ENCODE data around the gene SLC15A5. TPM values are rescaled to one million over a fixed set of nuclear protein-coding genes. Genes with fewer than 3 reads are reported as not detected.

The SLC15A5 gene
- total and polyA plus RNA-seq, 2 of the 8 experiments (the other 6 are each of a cell fraction or from before 2014, with no cell fraction given) = not detected

GRCh38 chr12:16211731-16212130 is 65.8 kb downstream of the SLC15A5 start:
- FAIRE-seq = no peak
- Histone ChIP-seq H4K91ac (replicated peaks; ENCODE audit: insufficient read length, low read length) (no peak overlapping the region), H3K27me3 (replicated peaks in 1 of 4; ENCODE audit: control insufficient read depth in 3 of 4, extremely low read depth in 1 of 4, insufficient read depth in 3 of 4, low read length in 3 of 4) (no peaks in the 10 kb centered on the region), H3K14ac (ENCODE audit: insufficient read length) (no peak overlapping the region), H3K4me2 (ENCODE audit: insufficient read depth in 1 of 2, low read depth in 2 of 2, low read length in 2 of 2) (no peak overlapping the region), H3K79me2 (ENCODE audit: control insufficient read depth in 1 of 2, insufficient read depth in 2 of 2, low read length in 2 of 2) (no peaks in the 10 kb centered on the region), H2BK12ac (ENCODE audit: low read depth, low read length) (no peak overlapping the region), H2BK20ac (ENCODE audit: low read length) (no peak overlapping the region), H4K8ac (ENCODE audit: extremely low read depth, insufficient read depth, low read length) (no peak overlapping the region), H3K9me3 (ENCODE audit: insufficient read depth in 2 of 2, low read depth in 1 of 2, low read length in 1 of 2) (no peaks in the 10 kb centered on the region; a peak in 1 of 4 replicates), H3K9ac (replicated peaks in 1 of 4; ENCODE audit: extremely low read depth in 1 of 4, low read depth in 3 of 4, low read length in 3 of 4) (no peak overlapping the region), H4K20me1 (replicated peaks in 1 of 2; ENCODE audit: control insufficient read depth in 1 of 2, insufficient read depth in 2 of 2, low read length in 2 of 2) (no peaks in the 10 kb centered on the region), H3K79me1 (ENCODE audit: low read depth, low read length) (no peaks in the 10 kb centered on the region), H3K36me3 (ENCODE audit: control insufficient read depth in 2 of 4, insufficient read depth in 4 of 4, low read length in 3 of 4) (no peaks in the 10 kb centered on the region), H3K27ac (ENCODE audit: low read depth, low read length) (no peak overlapping the region), H3K4ac (replicated peaks; ENCODE audit: insufficient read length, low read depth, low read length) (no peak overlapping the region), H3K23me2 (ENCODE audit: low read depth, low read length) (no peaks in the 10 kb centered on the region), H4K5ac (ENCODE audit: insufficient read length, low read depth, low read length) (no peak overlapping the region), H2BK15ac (ENCODE audit: low read length) (no peak overlapping the region), H2BK5ac (ENCODE audit: low read depth, low read length) (no peak overlapping the region), H2AK5ac (ENCODE audit: low read depth, low read length) (no peak overlapping the region), H2AFZ (ENCODE audit: low read length) (no peak overlapping the region), H3K56ac (replicated peaks; ENCODE audit: insufficient read length, low read depth, low read length) (no peak overlapping the region), H3K4me1 (replicated peaks in 1 of 4; ENCODE audit: control insufficient read depth in 3 of 4, insufficient read depth in 4 of 4, low read length in 3 of 4) (no peaks in the 10 kb centered on the region), H2BK120ac (replicated peaks; ENCODE audit: low read depth, low read length) (no peak overlapping the region), H3K18ac (ENCODE audit: extremely low read depth, low read length) (no peak overlapping the region), H3K23ac (ENCODE audit: insufficient read length) (no peak overlapping the region), H3K4me3 (ENCODE audit: extremely low read depth in 1 of 4, insufficient read depth in 2 of 4, low read depth in 3 of 4, low read length in 4 of 4) (no peak overlapping the region)
- DNase-seq (ENCODE audit: low read depth in 1 of 2, low spot score in 2 of 2) = no peak
- CTCF ChIA-PET (ENCODE audit: partially characterized antibody) = no interaction called here
- WGBS, 2 experiments (ENCODE audit: extremely low coverage in 1 of 2, insufficient coverage in 1 of 2, insufficient read length in 1 of 2, insufficient replicate concordance in 2 of 2, low coverage in 1 of 2, low lambda C conversion rate in 2 of 2, missing lambda C conversion rate in 1 of 2) = 93% methylated on average over 2 of the region's 2 CpGs; no CpG with 5 or more reads in 1 of the 2 experiments
- POLR2A ChIA-PET (ENCODE audit: partially characterized antibody) = no interaction called here
- TF ChIP-seq EZH2 (IDR thresholded peaks at IDR 0.05; ENCODE audit: low read depth, low read length, severe bottlenecking) (no peak), MAFK (IDR thresholded peaks at IDR 0.05; ENCODE audit: low read depth, low read length) (no peak), TAF1 (IDR thresholded peaks at IDR 0.05; ENCODE audit: low read depth, low read length) (no peak), YY1 (IDR thresholded peaks at IDR 0.05; ENCODE audit: low read depth, low read length) (no peak), HDAC6 (IDR thresholded peaks at IDR 0.05; ENCODE audit: low read depth, low read length) (no peak), RNF2 (IDR thresholded peaks at IDR 0.05; ENCODE audit: borderline replicate concordance, low read depth, low read length, missing control alignments, poor library complexity, severe bottlenecking) (no peak), TEAD4 (IDR thresholded peaks at IDR 0.05; ENCODE audit: low read depth, low read length) (no peak), SIX5 (IDR thresholded peaks at IDR 0.05; ENCODE audit: low read depth, low read length) (no peak), SUZ12 (IDR thresholded peaks at IDR 0.05; ENCODE audit: low read length) (no peak), POLR2A (IDR thresholded peaks at IDR 0.05; ENCODE audit: control extremely low read depth in 1 of 2, low read depth in 2 of 2, low read length in 2 of 2) (no peak), SAP30 (IDR thresholded peaks at IDR 0.05; ENCODE audit: insufficient read depth, insufficient replicate concordance, low read length) (no peak), RAD21 (IDR thresholded peaks at IDR 0.05 in 1 of 2, conservative IDR thresholded peaks at IDR 0.05 in 1 of 2; ENCODE audit: low read depth in 2 of 2, low read length in 2 of 2) (no peak), JUND (IDR thresholded peaks at IDR 0.05; ENCODE audit: low read length) (no peak), RFX5 (IDR thresholded peaks at IDR 0.05; ENCODE audit: borderline replicate concordance, low read depth, low read length) (no peak), KDM4A (IDR thresholded peaks at IDR 0.05; ENCODE audit: low read depth, low read length, severe bottlenecking) (no peak)

Data from H1 (cell line).